ENCODE data around the gene RABGGTA.
A peak's percentile ranks its signal among the peaks of the same experiment; 100 is the strongest.

RABGGTA gene

GRCh38 chr14:24232121-24232644, 39.2 kb downstream of the RABGGTA start, which contains the start of gene NEDD8:
NEDD8 (minus strand) TSS chr14:24232367; CDS start chr14:24232267, 100 bp downstream.
- TF ChIP-seq RAD21 (IDR thresholded peaks at IDR 0.05; ENCODE audit: low read depth) = no peak
- no peak for TF ChIP-seq CEBPB (IDR thresholded peaks at IDR 0.05)
- peak; percentile 32; the same call in 1 of the 2 replicates for TF ChIP-seq YY1 (IDR thresholded peaks at IDR 0.05; ENCODE audit: low read depth)
- no peak for TF ChIP-seq FOXM1 (IDR thresholded peaks at IDR 0.05; ENCODE audit: borderline replicate concordance, low read depth)
- no peak for TF ChIP-seq REST (IDR thresholded peaks at IDR 0.05; ENCODE audit: low read depth)
- peak; percentile 35; the same call in 1 of the 2 replicates for TF ChIP-seq NFIC (IDR thresholded peaks at IDR 0.05)
- no peak for TF ChIP-seq EGR1 (IDR thresholded peaks at IDR 0.05)
- TF ChIP-seq EP300 (IDR thresholded peaks at IDR 0.05; ENCODE audit: borderline replicate concordance) = no peak
- peak; percentile 20; the same call in 1 of the 2 replicates for TF ChIP-seq MAX (IDR thresholded peaks at IDR 0.05)
- TF ChIP-seq USF1 (IDR thresholded peaks at IDR 0.05) = no peak
- peak; percentile 32; the same call in 1 of the 2 replicates for TF ChIP-seq TCF12 (IDR thresholded peaks at IDR 0.05; ENCODE audit: low read depth)
- TF ChIP-seq TEAD4 (IDR thresholded peaks at IDR 0.05) = no peak; the same call in 1 of the 2 replicates
- peak; percentile 29; the same call in 1 of the 2 replicates for TF ChIP-seq TAF1 (IDR thresholded peaks at IDR 0.05; ENCODE audit: low read depth)
- no peak for TF ChIP-seq CREB1 (IDR thresholded peaks at IDR 0.05; ENCODE audit: low read depth)
- TF ChIP-seq ZBTB7A (IDR thresholded peaks at IDR 0.05; ENCODE audit: low read depth) = no peak

GRCh38 chr14:24231263-24232120, 39.9 kb downstream of the RABGGTA start:
- TF ChIP-seq MAX (IDR thresholded peaks at IDR 0.05) (no peak), USF1 (IDR thresholded peaks at IDR 0.05) (no peak; the same call in 1 of the 2 replicates), TEAD4 (IDR thresholded peaks at IDR 0.05) (no peak), ZBTB7A (IDR thresholded peaks at IDR 0.05; ENCODE audit: low read depth) (no peak), REST (IDR thresholded peaks at IDR 0.05; ENCODE audit: low read depth) (no peak), RAD21 (IDR thresholded peaks at IDR 0.05; ENCODE audit: low read depth) (no peak)

- no peak for TF ChIP-seq CREB1 (IDR thresholded peaks at IDR 0.05; ENCODE audit: low read depth)
- TF ChIP-seq USF1 (IDR thresholded peaks at IDR 0.05) = no peak
- TF ChIP-seq MAX (IDR thresholded peaks at IDR 0.05) = no peak
- no peak for TF ChIP-seq CEBPB (IDR thresholded peaks at IDR 0.05)
- TF ChIP-seq EGR1 (IDR thresholded peaks at IDR 0.05) = no peak
- TF ChIP-seq TAF1 (IDR thresholded peaks at IDR 0.05; ENCODE audit: low read depth) = no peak
- TF ChIP-seq TEAD4 (IDR thresholded peaks at IDR 0.05) = no peak
- TF ChIP-seq YY1 (IDR thresholded peaks at IDR 0.05; ENCODE audit: low read depth) = no peak
- no peak for TF ChIP-seq EP300 (IDR thresholded peaks at IDR 0.05; ENCODE audit: borderline replicate concordance)
- TF ChIP-seq NFIC (IDR thresholded peaks at IDR 0.05) = no peak
- TF ChIP-seq TCF12 (IDR thresholded peaks at IDR 0.05; ENCODE audit: low read depth) = no peak
These were observed 42.5 kb downstream of the RABGGTA start for GRCh38 chr14:24228902-24229301.

- TF ChIP-seq FOXM1 (IDR thresholded peaks at IDR 0.05; ENCODE audit: borderline replicate concordance, low read depth) (no peak), EP300 (IDR thresholded peaks at IDR 0.05; ENCODE audit: borderline replicate concordance) (no peak), REST (IDR thresholded peaks at IDR 0.05; ENCODE audit: low read depth) (no peak), YY1 (IDR thresholded peaks at IDR 0.05; ENCODE audit: low read depth) (no peak), ZBTB7A (IDR thresholded peaks at IDR 0.05; ENCODE audit: low read depth) (no peak), RAD21 (IDR thresholded peaks at IDR 0.05; ENCODE audit: low read depth) (no peak)
These were observed 44.9 kb downstream of the RABGGTA start for GRCh38 chr14:24226473-24226872.

All from Ishikawa (cell line).